Spleen (tissue), 7 donors: ENCODE data around the gene KDM6B.

Source experiments
- POLR2A ChIP-seq, 3 donors: fragments of 450-650 bp; IDR thresholded peaks; one replicate each; pipeline ENCODE4 v1.5.1; 2017; ENCODE audit warnings: antibody characterized with exemption in 3 of 3, mild to moderate bottlenecking in 1 of 3
- TF ChIP-seq, protein P1 (sequence below), 11 experiments: fragments of 200-600 bp in 7 of 11; fragments of 450-650 bp in 4 of 11; sonication (generic) in 4 of 11; IDR thresholded peaks in 8 of 11; conservative IDR thresholded peaks in 3 of 11; 1 replicate in 7 of 11; 2 replicates in 4 of 11; pipeline versions ENCODE4 v1.4.0 to v1.8.0; 2016 to 2021; ENCODE audit warnings: antibody characterized with exemption in 11 of 11, inconsistent platforms in 4 of 11, mild to moderate bottlenecking in 1 of 11
- donor health status: DM: no; HTN: no; CAD: no; lungs with moderate emphysema.
- donor health status: DM: no; HTN: no; CAD: no.
- donor health status: DM: no; HTN: no; CAD: no.

DNA sequence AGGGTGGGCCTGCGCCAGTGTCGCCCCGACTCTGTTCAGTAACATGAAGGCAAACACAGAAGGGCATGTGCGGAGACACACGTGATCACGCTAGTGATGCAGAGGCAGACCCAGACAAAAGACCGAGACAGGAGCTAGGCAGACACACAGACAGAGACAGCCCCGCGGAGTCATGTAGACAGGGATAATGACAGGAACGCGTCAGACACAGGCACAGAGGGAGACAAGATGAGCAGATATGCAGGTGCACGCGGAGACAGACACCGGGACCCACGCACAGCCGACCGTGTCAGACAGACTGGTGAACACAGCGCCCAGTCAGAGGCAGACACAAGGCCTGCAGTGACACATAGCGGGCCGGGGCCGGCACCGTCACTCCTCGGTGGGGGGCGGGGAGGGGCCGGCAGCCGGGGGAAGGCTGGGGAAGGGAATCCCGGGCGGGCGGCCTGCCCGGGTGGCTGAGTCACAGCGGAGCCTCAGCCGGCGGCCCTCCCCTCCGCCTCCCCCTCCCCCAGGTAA, 7.4 kb downstream of the KDM6B start:
- TF ChIP-seq, protein P1, sequence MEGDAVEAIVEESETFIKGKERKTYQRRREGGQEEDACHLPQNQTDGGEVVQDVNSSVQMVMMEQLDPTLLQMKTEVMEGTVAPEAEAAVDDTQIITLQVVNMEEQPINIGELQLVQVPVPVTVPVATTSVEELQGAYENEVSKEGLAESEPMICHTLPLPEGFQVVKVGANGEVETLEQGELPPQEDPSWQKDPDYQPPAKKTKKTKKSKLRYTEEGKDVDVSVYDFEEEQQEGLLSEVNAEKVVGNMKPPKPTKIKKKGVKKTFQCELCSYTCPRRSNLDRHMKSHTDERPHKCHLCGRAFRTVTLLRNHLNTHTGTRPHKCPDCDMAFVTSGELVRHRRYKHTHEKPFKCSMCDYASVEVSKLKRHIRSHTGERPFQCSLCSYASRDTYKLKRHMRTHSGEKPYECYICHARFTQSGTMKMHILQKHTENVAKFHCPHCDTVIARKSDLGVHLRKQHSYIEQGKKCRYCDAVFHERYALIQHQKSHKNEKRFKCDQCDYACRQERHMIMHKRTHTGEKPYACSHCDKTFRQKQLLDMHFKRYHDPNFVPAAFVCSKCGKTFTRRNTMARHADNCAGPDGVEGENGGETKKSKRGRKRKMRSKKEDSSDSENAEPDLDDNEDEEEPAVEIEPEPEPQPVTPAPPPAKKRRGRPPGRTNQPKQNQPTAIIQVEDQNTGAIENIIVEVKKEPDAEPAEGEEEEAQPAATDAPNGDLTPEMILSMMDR (IDR thresholded peaks at IDR 0.05 in 8 of 11, conservative IDR thresholded peaks at IDR 0.05 in 3 of 11): peak in 4 of 11 experiments; percentile 18 to 56 (median 49)
- TF ChIP-seq POLR2A (IDR thresholded peaks at IDR 0.05): no peak
